Suppressor macrophage (primary cell): Measurements from ENCODE around the gene ARHGEF28.

ENCODE experiments used
- DNase-seq, 4 experiments: peaks; one replicate each; pipeline ENCODE4 v3.0.0-alpha.2; 2020 to 2022

Gene ARHGEF28

GRCh38 chr5:73909474-73909873, 283.5 kb downstream of the ARHGEF28 start:
- DNase-seq, result no peak

GRCh38 chr5:73911761-73912393, 285.9 kb downstream of the ARHGEF28 start:
- no peak for DNase-seq

GRCh38 chr5:73912821-73913271, 286.9 kb downstream of the ARHGEF28 start:
- no peak for DNase-seq

GRCh38 chr5:73913971-73914370, 288.0 kb downstream of the ARHGEF28 start:
- DNase-seq, result no peak

GRCh38 chr5:73915345-73915744, 289.3 kb downstream of the ARHGEF28 start:
- no peak for DNase-seq

GRCh38 chr5:73917433-73917832, 291.4 kb downstream of the ARHGEF28 start:
- DNase-seq, result no peak

- no peak for DNase-seq
Measured at GRCh38 chr5:73917891-73918290, 291.9 kb downstream of the ARHGEF28 start.

GRCh38 chr5:73918791-73919221, 292.8 kb downstream of the ARHGEF28 start:
- peak in 3 of 4 experiments; percentile 9 to 55 (median 26) for DNase-seq

- DNase-seq, result peak; percentile 14 to 70 (median 34)
Measured at GRCh38 chr5:73921741-73922140, 295.7 kb downstream of the ARHGEF28 start.

GRCh38 chr5:73922224-73922623, 296.2 kb downstream of the ARHGEF28 start:
- no peak for DNase-seq

- no peak for DNase-seq
Measured at GRCh38 chr5:73922875-73923557, 297.0 kb downstream of the ARHGEF28 start.

- no peak for DNase-seq
Measured at GRCh38 chr5:73928476-73929070, 302.6 kb downstream of the ARHGEF28 start.

GRCh38 chr5:73935719-73936118, 309.7 kb downstream of the ARHGEF28 start:
- no peak for DNase-seq

GRCh38 chr5:73938280-73938937, 312.4 kb downstream of the ARHGEF28 start:
- no peak for DNase-seq

- no peak for DNase-seq
Measured at GRCh38 chr5:73938938-73939320, 312.9 kb downstream of the ARHGEF28 start.

- no peak for DNase-seq
Measured at GRCh38 chr5:73939557-73939956, 313.6 kb downstream of the ARHGEF28 start.

GRCh38 chr5:73940026-73940425, 314.0 kb downstream of the ARHGEF28 start:
- DNase-seq, result no peak

GRCh38 chr5:73940801-73941200, 314.8 kb downstream of the ARHGEF28 start:
- no peak for DNase-seq

- DNase-seq, result no peak
Measured at GRCh38 chr5:73942783-73943182, 316.8 kb downstream of the ARHGEF28 start.

- DNase-seq, result no peak
Measured at GRCh38 chr5:73943397-73943796, 317.4 kb downstream of the ARHGEF28 start.

GRCh38 chr5:73944581-73944980, 318.6 kb downstream of the ARHGEF28 start:
- no peak for DNase-seq

GRCh38 chr5:73945505-73945904, 319.5 kb downstream of the ARHGEF28 start:
- peak in 3 of 4 experiments; percentile 17 to 41 (median 27) for DNase-seq

- DNase-seq, result no peak
Measured at GRCh38 chr5:73946278-73946677, 320.3 kb downstream of the ARHGEF28 start.
